Spleen (tissue), 11 donors: Measurements from ENCODE around the gene TP53TG5. TPM values are rescaled to one million over a fixed set of nuclear protein-coding genes. Genes with fewer than 3 reads are reported as not detected.

Experiments used
- DNase-seq: peaks from one replicate; pipeline ENCODE4 v3.0.0-alpha.2; 2020
- H3K27ac ChIP-seq, 8 donors: fragments of 200-600 bp; sonication (generic) in 7 of 8; 1 replicate in 4 of 8; 2 replicates in 4 of 8; pipeline versions ENCODE4 v1.5.0 to v1.8.0; 2016 to 2021; ENCODE audit warnings: inconsistent platforms in 4 of 8, mild to moderate bottlenecking in 4 of 8, moderate library complexity in 1 of 8
- H3K27me3 ChIP-seq, 7 donors: fragments of 200-600 bp; sonication (generic) in 6 of 7; replicated peaks in 1 of 7; 1 replicate in 4 of 7; 2 replicates in 3 of 7; pipeline versions ENCODE4 v1.5.0 to v1.8.0; 2016 to 2021; ENCODE audit warnings: inconsistent platforms in 3 of 7, mild to moderate bottlenecking in 1 of 7
- H3K36me3 ChIP-seq, 6 donors: fragments of 200-600 bp; sonication (generic) in 5 of 6; 1 replicate in 4 of 6; 2 replicates in 2 of 6; pipeline versions ENCODE4 v1.5.0 to v1.8.0; 2016 to 2021; ENCODE audit warnings: inconsistent platforms in 2 of 6
- H3K4me1 ChIP-seq, 6 donors: fragments of 200-600 bp; sonication (generic) in 5 of 6; 1 replicate in 3 of 6; 2 replicates in 3 of 6; pipeline versions ENCODE4 v1.5.0 to v1.8.0; 2016 to 2021; ENCODE audit warnings: inconsistent platforms in 3 of 6
- H3K4me3 ChIP-seq, 8 donors: fragments of 200-600 bp; sonication (generic) in 7 of 8; 1 replicate in 4 of 8; 2 replicates in 4 of 8; pipeline versions ENCODE4 v1.5.0 to v1.8.0; 2016 to 2021; ENCODE audit warnings: inconsistent platforms in 4 of 8, mild to moderate bottlenecking in 4 of 8, moderate library complexity in 2 of 8
- H3K9me3 ChIP-seq, 8 donors: fragments of 200-600 bp; sonication (generic) in 7 of 8; 1 replicate in 4 of 8; 2 replicates in 4 of 8; pipeline versions ENCODE4 v1.5.0 to v1.8.0; 2016 to 2021; ENCODE audit warnings: inconsistent platforms in 4 of 8
- POLR2A ChIP-seq, 3 donors: fragments of 450-650 bp; IDR thresholded peaks; one replicate each; pipeline ENCODE4 v1.5.1; 2017; ENCODE audit warnings: antibody characterized with exemption in 3 of 3, mild to moderate bottlenecking in 1 of 3
- POLR2AphosphoS5 ChIP-seq, 3 donors: sonication (generic); formaldehyde crosslinking; IDR thresholded peaks; one replicate each; pipeline ENCODE4 v1.5.1; 2017; ENCODE audit warnings: antibody characterized with exemption in 3 of 3
- WGBS, 5 donors: extraction: QIAGEN DNeasy Blood & Tissue Kit in 3 of 5; methylation state at CpG; one replicate each; pipeline versions ENCODE4 v1.1.5 to v1.1.7; 2013 to 2018; 5-methylcytosine and 5-hydroxymethylcytosine counted together
- intact Hi-C: fragments of 100-400 bp; cut with DNase I; formaldehyde crosslinking; loops from one replicate; pipeline ENCODE4 v1.15.0; 2023; ENCODE audit warnings: low total_unique reads
- polyA plus RNA-seq, 3 donors: library from polyadenylated mRNA; stranded (reverse); fragments of 200-250 nt; gene quantifications; one replicate each; pipeline ENCODE4 v1.2.1, GENCODE V29; 2013
- total RNA-seq, 7 donors: library from RNA; depleted of rRNA in 3 of 7; stranded (reverse); fragments of >200 nt in 3 of 7; fragmentation: NEBNext Ultra II Directional in 4 of 7; extraction: Animal tissue kit (Norgen Biotek cat#: 25700) in 4 of 7; gene quantifications; one replicate each; pipeline versions ENCODE4 v1.1.0 to v1.2.1, GENCODE V29; 2016 to 2021
- TF ChIP-seq, protein P1 (sequence below), 11 experiments: fragments of 200-600 bp in 7 of 11; fragments of 450-650 bp in 4 of 11; sonication (generic) in 4 of 11; IDR thresholded peaks in 8 of 11; conservative IDR thresholded peaks in 3 of 11; 1 replicate in 7 of 11; 2 replicates in 4 of 11; pipeline versions ENCODE4 v1.4.0 to v1.8.0; 2016 to 2021; ENCODE audit warnings: antibody characterized with exemption in 11 of 11, inconsistent platforms in 4 of 11, mild to moderate bottlenecking in 1 of 11
- donor health status: healthy with polysubstance abuse.
- donor health status: DM: no; HTN: no; CAD: no; lungs with moderate emphysema.
- donor health status: DM: no; HTN: no; CAD: no.
- donor health status: Bipolar disorder and iron deficiency.
- donor health status: healthy.
- donor health status: DM: no; HTN: no; CAD: no.
- donor health status: DM: yes; HTN: yes; CAD: no.

The TP53TG5 gene
- total and polyA plus RNA-seq, 10 donors = 0.08 to 0.66 (median 0.60) TPM; not detected in 7

DNA sequence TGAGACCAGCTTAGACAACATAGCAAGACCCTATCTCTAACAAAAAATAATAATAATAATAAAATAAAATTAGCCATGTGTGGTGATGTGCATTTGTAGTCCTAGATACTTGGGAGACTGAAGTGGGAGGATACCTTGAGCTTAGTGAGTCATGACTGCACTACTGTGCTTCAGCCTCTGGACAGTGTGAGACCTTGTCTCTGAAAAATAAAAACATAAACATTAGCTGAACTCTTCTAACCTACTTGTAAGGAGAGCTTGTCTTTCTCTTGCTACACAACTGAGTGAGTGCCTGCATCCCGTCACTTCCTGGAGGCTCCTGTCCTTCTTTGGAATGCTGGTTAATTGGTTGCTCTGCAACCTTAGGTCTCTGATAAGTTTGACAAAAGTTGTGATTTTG, 24.8 kb upstream of the TP53TG5 start:
- Histone ChIP-seq H3K4me3 (no peak overlapping the region), H3K36me3 (peaks cover 0 to 13% (median 0%) of the 10 kb centered on the region in 6 donors), H3K4me1 (peaks cover 2 to 28% (median 22%) of the 10 kb centered on the region in 6 donors), H3K27me3 (peaks cover 0 to 26% (median 4%) of the 10 kb centered on the region in 7 donors), H3K27ac (no peak overlapping the region), H3K9me3 (peaks cover 4 to 33% (median 24%) of the 10 kb centered on the region in 8 donors)
- intact Hi-C loops = no loop called here
- TF ChIP-seq, protein P1, sequence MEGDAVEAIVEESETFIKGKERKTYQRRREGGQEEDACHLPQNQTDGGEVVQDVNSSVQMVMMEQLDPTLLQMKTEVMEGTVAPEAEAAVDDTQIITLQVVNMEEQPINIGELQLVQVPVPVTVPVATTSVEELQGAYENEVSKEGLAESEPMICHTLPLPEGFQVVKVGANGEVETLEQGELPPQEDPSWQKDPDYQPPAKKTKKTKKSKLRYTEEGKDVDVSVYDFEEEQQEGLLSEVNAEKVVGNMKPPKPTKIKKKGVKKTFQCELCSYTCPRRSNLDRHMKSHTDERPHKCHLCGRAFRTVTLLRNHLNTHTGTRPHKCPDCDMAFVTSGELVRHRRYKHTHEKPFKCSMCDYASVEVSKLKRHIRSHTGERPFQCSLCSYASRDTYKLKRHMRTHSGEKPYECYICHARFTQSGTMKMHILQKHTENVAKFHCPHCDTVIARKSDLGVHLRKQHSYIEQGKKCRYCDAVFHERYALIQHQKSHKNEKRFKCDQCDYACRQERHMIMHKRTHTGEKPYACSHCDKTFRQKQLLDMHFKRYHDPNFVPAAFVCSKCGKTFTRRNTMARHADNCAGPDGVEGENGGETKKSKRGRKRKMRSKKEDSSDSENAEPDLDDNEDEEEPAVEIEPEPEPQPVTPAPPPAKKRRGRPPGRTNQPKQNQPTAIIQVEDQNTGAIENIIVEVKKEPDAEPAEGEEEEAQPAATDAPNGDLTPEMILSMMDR (IDR thresholded peaks at IDR 0.05 in 8 of 11, conservative IDR thresholded peaks at IDR 0.05 in 3 of 11) = no peak
- TF ChIP-seq POLR2A (IDR thresholded peaks at IDR 0.05) = no peak
- TF ChIP-seq POLR2AphosphoS5 (IDR thresholded peaks at IDR 0.05) = no peak
- DNase-seq = no peak
- 93 to 100% (median 96%) methylated on average over 1 of the region's 1 CpG for WGBS, 5 donors

DNA sequence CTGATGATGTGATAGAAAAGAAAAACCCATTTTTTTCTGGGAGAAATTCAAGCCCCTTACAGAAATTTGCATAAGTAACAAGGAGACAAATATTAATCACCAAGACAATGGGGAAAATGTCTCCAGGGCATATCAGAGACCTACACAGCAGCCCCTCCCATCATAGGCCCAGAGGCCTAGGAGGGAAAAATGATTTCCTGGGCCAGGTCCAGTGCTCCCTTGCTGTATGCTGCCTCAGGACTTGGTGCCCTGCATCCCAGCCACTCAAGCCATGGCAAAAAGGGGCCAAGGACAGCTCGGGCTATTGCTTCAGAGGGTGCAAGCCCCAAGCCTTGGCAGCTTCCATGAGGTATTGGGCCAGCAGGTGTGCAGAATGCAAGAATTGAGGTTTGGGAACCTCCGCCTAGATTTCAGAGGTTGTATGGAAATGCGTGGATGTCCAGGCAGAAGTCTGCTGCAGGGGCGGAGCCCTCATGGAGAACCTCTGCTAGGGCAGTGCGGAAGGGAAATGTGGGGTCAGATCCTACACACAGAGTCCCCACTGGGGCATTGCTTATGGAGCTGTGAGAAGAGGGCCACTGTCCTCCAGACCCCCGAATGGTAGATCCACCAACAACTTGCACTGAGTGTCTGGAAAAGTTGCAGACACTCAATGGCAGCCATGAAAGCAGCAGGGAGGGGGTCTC, 22.4 kb upstream of the TP53TG5 start:
- Histone ChIP-seq H3K27ac (no peak overlapping the region), H3K4me1 (peaks cover 0 to 3% (median 3%) of the 10 kb centered on the region in 6 donors), H3K9me3 (peaks cover 4 to 33% (median 24%) of the 10 kb centered on the region in 8 donors), H3K27me3 (peaks cover 0 to 8% (median under 1%) of the 10 kb centered on the region in 7 donors), H3K4me3 (no peak overlapping the region), H3K36me3 (peaks cover 0 to 13% (median 0%) of the 10 kb centered on the region in 6 donors)
- DNase-seq = no peak
- 91 to 99% (median 96%) methylated on average over 6 of the region's 6 CpGs for WGBS, 5 donors
- TF ChIP-seq, protein P1 (IDR thresholded peaks at IDR 0.05 in 8 of 11, conservative IDR thresholded peaks at IDR 0.05 in 3 of 11) = no peak
- TF ChIP-seq POLR2AphosphoS5 (IDR thresholded peaks at IDR 0.05) (no peak), POLR2A (IDR thresholded peaks at IDR 0.05) (no peak)
- intact Hi-C loops = no loop called here

DNA sequence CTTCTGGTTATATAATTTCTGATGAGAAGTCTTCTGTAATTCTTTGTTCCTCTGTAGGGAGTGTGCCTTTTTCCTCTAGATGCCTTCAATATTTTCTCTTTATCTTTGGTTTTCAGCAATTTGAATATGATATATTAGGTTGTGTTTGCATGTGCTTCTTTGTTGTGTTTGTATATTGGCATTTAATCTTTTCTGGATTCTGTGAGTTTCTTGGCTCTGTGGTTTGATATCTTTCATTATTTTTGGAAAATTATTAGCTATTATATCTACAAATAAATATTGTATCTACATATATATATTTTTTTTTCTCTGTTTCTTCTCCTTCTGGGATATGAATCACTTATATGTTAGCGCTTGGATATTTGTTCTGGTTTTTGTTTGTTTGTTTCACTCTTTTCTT, 20.9 kb upstream of the TP53TG5 start:
- TF ChIP-seq POLR2A (IDR thresholded peaks at IDR 0.05) (no peak), POLR2AphosphoS5 (IDR thresholded peaks at IDR 0.05) (no peak)
- TF ChIP-seq, protein P1 (IDR thresholded peaks at IDR 0.05 in 8 of 11, conservative IDR thresholded peaks at IDR 0.05 in 3 of 11) = no peak
- Histone ChIP-seq H3K27me3 (no peaks in the 10 kb centered on the region), H3K9me3 (peaks cover 4 to 33% (median 24%) of the 10 kb centered on the region in 8 donors), H3K27ac (no peak overlapping the region), H3K4me1 (no peaks in the 10 kb centered on the region), H3K36me3 (peaks cover 0 to 24% (median 0%) of the 10 kb centered on the region in 6 donors), H3K4me3 (no peak overlapping the region)
- intact Hi-C loops = no loop called here
- 94 to 100% (median 97%) methylated on average over 1 of the region's 1 CpG for whole genome bisulfite sequencing, 5 donors
- DNase-seq = no peak

DNA sequence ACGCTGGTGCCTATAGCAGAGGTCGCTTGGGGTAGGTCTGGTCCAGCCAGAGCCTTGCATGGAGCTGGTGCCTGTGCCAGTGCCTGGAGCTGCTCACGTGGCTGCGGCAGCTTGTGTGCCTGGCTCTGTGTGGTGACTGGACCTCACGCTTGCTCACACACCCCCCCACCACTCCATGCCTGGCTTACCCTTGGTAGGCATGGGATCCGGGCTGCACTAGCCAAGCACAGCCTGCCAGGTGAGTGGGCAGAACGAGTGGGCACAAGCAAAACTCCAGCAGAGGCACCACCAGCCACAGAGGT, 16.9 kb upstream of the TP53TG5 start:
- no peak overlapping the region for H3K27ac ChIP-seq
- H3K4me1 ChIP-seq = peaks cover 0 to 6% (median 0%) of the 10 kb centered on the region in 6 donors
- TF ChIP-seq POLR2AphosphoS5 (IDR thresholded peaks at IDR 0.05) (no peak), POLR2A (IDR thresholded peaks at IDR 0.05) (no peak)
- TF ChIP-seq, protein P1 (IDR thresholded peaks at IDR 0.05 in 8 of 11, conservative IDR thresholded peaks at IDR 0.05 in 3 of 11) = no peak
- intact Hi-C loops = no loop called here
- peaks cover 0 to 14% (median 0%) of the 10 kb centered on the region in 6 donors for H3K36me3 ChIP-seq
- DNase-seq = no peak
- 89 to 94% (median 91%) methylated on average over 5 to 7 of the region's 7 CpGs for WGBS, 5 donors
- H3K4me3 ChIP-seq = no peak overlapping the region
- no peaks in the 10 kb centered on the region for H3K27me3 ChIP-seq
- H3K9me3 ChIP-seq = peaks cover 0 to 13% (median 8%) of the 10 kb centered on the region in 8 donors
